Ishikawa (cell line): Measurements from ENCODE around the gene UPP1.

Source experiments
- CEBPB ChIP-seq: IDR thresholded peaks from 2 replicates; pipeline ENCODE4 v1.6.1; 2012
- CREB1 ChIP-seq: IDR thresholded peaks from 2 replicates; pipeline ENCODE4 v1.6.1; 2012; ENCODE audit warnings: low read depth
- EP300 ChIP-seq: IDR thresholded peaks from 2 replicates; pipeline ENCODE4 v1.6.1; 2012; ENCODE audit warnings: borderline replicate concordance
- FOXM1 ChIP-seq: IDR thresholded peaks from 2 replicates; pipeline ENCODE4 v1.6.1; 2012; ENCODE audit warnings: low read depth, borderline replicate concordance
- MAX ChIP-seq: IDR thresholded peaks from 2 replicates; pipeline ENCODE4 v1.6.1; 2012
- NFIC ChIP-seq: IDR thresholded peaks from 2 replicates; pipeline ENCODE4 v1.6.1; 2012
- RAD21 ChIP-seq: IDR thresholded peaks from 2 replicates; pipeline ENCODE4 v1.6.1; 2012; ENCODE audit warnings: low read depth
- REST ChIP-seq: IDR thresholded peaks from 2 replicates; pipeline ENCODE4 v1.6.1; 2012; ENCODE audit warnings: low read depth, mild to moderate bottlenecking
- TCF12 ChIP-seq: IDR thresholded peaks from 2 replicates; pipeline ENCODE4 v1.6.1; 2012; ENCODE audit warnings: low read depth
- TEAD4 ChIP-seq: IDR thresholded peaks from 2 replicates; pipeline ENCODE4 v1.6.1; 2012
- USF1 ChIP-seq: IDR thresholded peaks from 2 replicates; pipeline ENCODE4 v1.6.1; 2012
- YY1 ChIP-seq: IDR thresholded peaks from 2 replicates; pipeline ENCODE4 v1.6.1; 2012; ENCODE audit warnings: low read depth

- no peak for TF ChIP-seq CREB1
- no peak for TF ChIP-seq RAD21
- no peak for TF ChIP-seq EP300
- TF ChIP-seq TCF12, result no peak
- TF ChIP-seq REST, result no peak
- TF ChIP-seq FOXM1, result no peak
- no peak for TF ChIP-seq CEBPB
- TF ChIP-seq YY1, result no peak
- no peak for TF ChIP-seq MAX
- no peak for TF ChIP-seq TEAD4
- TF ChIP-seq NFIC, result no peak
- no peak for TF ChIP-seq USF1
Observed at GRCh38 chr7:48059706-48060105, 29.4 kb upstream of the UPP1 start.
